ENCODE data around the gene MAT2B.

GRCh38 chr5:163563880-163564279 lies 58.5 kb downstream of the MAT2B start:
- TF ChIP-seq PATZ1 (CRISPR knock-in tag; IDR thresholded peaks at IDR 0.05; ENCODE audit: borderline replicate concordance) (no peak), CSDC2 (CRISPR knock-in tag; IDR thresholded peaks at IDR 0.05) (no peak), PPARA (CRISPR knock-in tag; IDR thresholded peaks at IDR 0.05; ENCODE audit: borderline replicate concordance) (no peak), ZFP30 (CRISPR knock-in tag; IDR thresholded peaks at IDR 0.05) (no peak), ZFP3 (CRISPR knock-in tag; IDR thresholded peaks at IDR 0.05) (no peak), ZNF70 (CRISPR knock-in tag; IDR thresholded peaks at IDR 0.05) (no peak), ZC3H10 (CRISPR knock-in tag; IDR thresholded peaks at IDR 0.05) (no peak), SNAI2 (CRISPR knock-in tag; IDR thresholded peaks at IDR 0.05) (no peak), BACH2 (CRISPR knock-in tag; IDR thresholded peaks at IDR 0.05; ENCODE audit: borderline replicate concordance) (no peak)

Measured in SK-N-SH treated with all-trans-retinoic acid at 6 μM for 48 hours (cell line).